EL (cell line): ENCODE results near the gene NR2C2.

Source experiments
- DNase-seq: peaks from one replicate; pipeline ENCODE4 v3.0.0-alpha.2; 2016

The NR2C2 gene

GRCh38 chr3:15065550-15066007 is 118.2 kb downstream of the NR2C2 start:
- no peak for DNase-seq

GRCh38 chr3:15066467-15066866 is 119.1 kb downstream of the NR2C2 start:
- no peak for DNase-seq

- no peak for DNase-seq
Observed at GRCh38 chr3:15069441-15069840, 122.1 kb downstream of the NR2C2 start.

GRCh38 chr3:15071699-15072098 is 124.3 kb downstream of the NR2C2 start:
- no peak for DNase-seq

GRCh38 chr3:15074500-15074899 is 127.1 kb downstream of the NR2C2 start:
- DNase-seq, result no peak

- DNase-seq, result no peak
Observed at GRCh38 chr3:15079091-15079490, 131.7 kb downstream of the NR2C2 start.

GRCh38 chr3:15081960-15082664 is 134.7 kb downstream of the NR2C2 start:
- DNase-seq, result peak; percentile 16

GRCh38 chr3:15083252-15083651 is 135.9 kb downstream of the NR2C2 start:
- DNase-seq, result no peak

GRCh38 chr3:15086263-15086662 is 138.9 kb downstream of the NR2C2 start:
- no peak for DNase-seq

- no peak for DNase-seq
Observed at GRCh38 chr3:15086699-15087098, 139.3 kb downstream of the NR2C2 start.

- no peak for DNase-seq
Observed at GRCh38 chr3:15089201-15089600, 141.8 kb downstream of the NR2C2 start.

GRCh38 chr3:15091575-15091974 is 144.2 kb downstream of the NR2C2 start:
- DNase-seq, result no peak

GRCh38 chr3:15092686-15093085 is 145.3 kb downstream of the NR2C2 start:
- no peak for DNase-seq

GRCh38 chr3:15094187-15094875 is 146.9 kb downstream of the NR2C2 start:
- DNase-seq, result no peak

GRCh38 chr3:15096046-15096445 is 148.7 kb downstream of the NR2C2 start:
- no peak for DNase-seq

GRCh38 chr3:15097891-15098290 is 150.5 kb downstream of the NR2C2 start:
- DNase-seq, result peak; percentile 40
